SK-N-SH treated with all-trans-retinoic acid at 6 μM for 48 hours (cell line): ENCODE results near the gene SMIM38.

ENCODE experiments used
- BACH2 ChIP-seq: fragments of 250-450 bp; sonication (Bioruptor Pico); IDR thresholded peaks from 2 replicates; pipeline ENCODE4 v1.9.0; 2021; ENCODE audit warnings: mild to moderate bottlenecking, borderline replicate concordance
- CREB5 ChIP-seq: fragments of 250-450 bp; sonication (Bioruptor Pico); IDR thresholded peaks from 2 replicates; pipeline ENCODE4 v1.5.1; 2020; ENCODE audit warnings: low read depth, mild to moderate bottlenecking, moderate library complexity
- GLIS3 ChIP-seq: fragments of 250-450 bp; sonication (Bioruptor Pico); IDR thresholded peaks from 2 replicates; pipeline ENCODE4 v1.5.0; 2020; ENCODE audit warnings: mild to moderate bottlenecking, moderate library complexity
- PPARA ChIP-seq: fragments of 250-450 bp; sonication (Bioruptor Pico); IDR thresholded peaks from 2 replicates; pipeline ENCODE4 v1.5.0; 2020; ENCODE audit warnings: mild to moderate bottlenecking, borderline replicate concordance
- TCF4 ChIP-seq: fragments of 250-450 bp; sonication (Bioruptor Pico); IDR thresholded peaks from 2 replicates; pipeline ENCODE4 v1.8.0; 2021; ENCODE audit warnings: mild to moderate bottlenecking, moderate library complexity, borderline replicate concordance
- TOX ChIP-seq: fragments of 250-450 bp; sonication (Bioruptor Pico); IDR thresholded peaks from 2 replicates; pipeline ENCODE4 v1.8.0; 2021; ENCODE audit warnings: mild to moderate bottlenecking, moderate library complexity, borderline replicate concordance
- TSHZ2 ChIP-seq: fragments of 250-450 bp; sonication (Bioruptor Pico); IDR thresholded peaks from 2 replicates; pipeline ENCODE4 v1.5.0; 2020; ENCODE audit warnings: mild to moderate bottlenecking, moderate library complexity
- ZFP3 ChIP-seq: fragments of 250-450 bp; sonication (Bioruptor Pico); IDR thresholded peaks from 2 replicates; pipeline ENCODE4 v1.5.0; 2020; ENCODE audit warnings: mild to moderate bottlenecking, moderate library complexity
- ZFP30 ChIP-seq: fragments of 450-650 bp; formaldehyde crosslinking; IDR thresholded peaks from 2 replicates; pipeline ENCODE4 v1.5.0; 2022; ENCODE audit warnings: mild to moderate bottlenecking, moderate library complexity
- ZNF8 ChIP-seq: fragments of 450-650 bp; formaldehyde crosslinking; IDR thresholded peaks from 2 replicates; pipeline ENCODE4 v1.5.0; 2020; ENCODE audit warnings: mild to moderate bottlenecking, moderate library complexity
- TF ChIP-seq, protein P1 (sequence below): fragments of 250-450 bp; sonication (Bioruptor Pico); IDR thresholded peaks from 2 replicates; pipeline ENCODE4 v1.5.1; 2021; ENCODE audit warnings: mild to moderate bottlenecking, moderate library complexity

DNA sequence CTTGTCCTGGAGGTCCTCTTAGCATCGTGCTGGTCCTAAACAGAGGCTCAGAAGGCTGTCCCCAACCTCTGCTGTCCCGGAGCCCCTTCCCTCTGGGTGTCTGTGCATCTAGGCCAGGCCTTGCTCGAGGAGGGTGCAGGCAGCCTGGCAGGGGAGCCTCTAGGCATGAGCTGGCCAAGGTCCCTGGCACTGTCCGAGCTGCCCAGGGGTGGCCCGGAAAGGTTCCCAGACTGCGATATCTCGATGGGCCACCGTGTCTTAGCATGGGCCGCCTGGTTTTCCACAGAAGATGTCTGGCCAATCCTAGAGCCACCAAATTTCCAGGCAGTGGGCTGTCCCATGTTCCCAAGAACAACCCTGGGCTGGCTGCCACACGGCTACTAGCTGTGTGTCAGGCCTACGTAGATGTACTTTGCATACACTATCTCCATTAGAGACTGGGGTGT is 24.6 kb upstream of the SMIM38 start:
- TF ChIP-seq GLIS3 (CRISPR knock-in tag) = no peak
- no peak for TF ChIP-seq BACH2 (CRISPR knock-in tag)
- TF ChIP-seq ZFP3 (CRISPR knock-in tag) = no peak
- no peak for TF ChIP-seq TCF4 (CRISPR knock-in tag)
- TF ChIP-seq, protein P1, sequence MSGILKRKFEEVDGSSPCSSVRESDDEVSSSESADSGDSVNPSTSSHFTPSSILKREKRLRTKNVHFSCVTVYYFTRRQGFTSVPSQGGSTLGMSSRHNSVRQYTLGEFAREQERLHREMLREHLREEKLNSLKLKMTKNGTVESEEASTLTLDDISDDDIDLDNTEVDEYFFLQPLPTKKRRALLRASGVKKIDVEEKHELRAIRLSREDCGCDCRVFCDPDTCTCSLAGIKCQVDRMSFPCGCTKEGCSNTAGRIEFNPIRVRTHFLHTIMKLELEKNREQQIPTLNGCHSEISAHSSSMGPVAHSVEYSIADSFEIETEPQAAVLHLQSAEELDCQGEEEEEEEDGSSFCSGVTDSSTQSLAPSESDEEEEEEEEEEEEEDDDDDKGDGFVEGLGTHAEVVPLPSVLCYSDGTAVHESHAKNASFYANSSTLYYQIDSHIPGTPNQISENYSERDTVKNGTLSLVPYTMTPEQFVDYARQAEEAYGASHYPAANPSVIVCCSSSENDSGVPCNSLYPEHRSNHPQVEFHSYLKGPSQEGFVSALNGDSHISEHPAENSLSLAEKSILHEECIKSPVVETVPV = no peak
- no peak for TF ChIP-seq ZNF8
- no peak for TF ChIP-seq PPARA (CRISPR knock-in tag)
- no peak for TF ChIP-seq TSHZ2 (CRISPR knock-in tag)
- TF ChIP-seq ZFP30 (CRISPR knock-in tag) = no peak
- no peak for TF ChIP-seq CREB5 (CRISPR knock-in tag)
- no peak for TF ChIP-seq TOX (CRISPR knock-in tag)
